OCI-M2 (cell line): ENCODE data around the gene FCSK.
"Not testable (repeated sequence)": the region's sequence is repeated elsewhere in the genome, so short reads cannot be mapped to it uniquely, and the experiment has no call there.

Experiments
- DNase-seq: peaks from one replicate; lab custom pipeline; 2025; ENCODE audit not compliant: unreplicated experiment; lab: John Stamatoyannopoulos, UW

Gene FCSK

DNA sequence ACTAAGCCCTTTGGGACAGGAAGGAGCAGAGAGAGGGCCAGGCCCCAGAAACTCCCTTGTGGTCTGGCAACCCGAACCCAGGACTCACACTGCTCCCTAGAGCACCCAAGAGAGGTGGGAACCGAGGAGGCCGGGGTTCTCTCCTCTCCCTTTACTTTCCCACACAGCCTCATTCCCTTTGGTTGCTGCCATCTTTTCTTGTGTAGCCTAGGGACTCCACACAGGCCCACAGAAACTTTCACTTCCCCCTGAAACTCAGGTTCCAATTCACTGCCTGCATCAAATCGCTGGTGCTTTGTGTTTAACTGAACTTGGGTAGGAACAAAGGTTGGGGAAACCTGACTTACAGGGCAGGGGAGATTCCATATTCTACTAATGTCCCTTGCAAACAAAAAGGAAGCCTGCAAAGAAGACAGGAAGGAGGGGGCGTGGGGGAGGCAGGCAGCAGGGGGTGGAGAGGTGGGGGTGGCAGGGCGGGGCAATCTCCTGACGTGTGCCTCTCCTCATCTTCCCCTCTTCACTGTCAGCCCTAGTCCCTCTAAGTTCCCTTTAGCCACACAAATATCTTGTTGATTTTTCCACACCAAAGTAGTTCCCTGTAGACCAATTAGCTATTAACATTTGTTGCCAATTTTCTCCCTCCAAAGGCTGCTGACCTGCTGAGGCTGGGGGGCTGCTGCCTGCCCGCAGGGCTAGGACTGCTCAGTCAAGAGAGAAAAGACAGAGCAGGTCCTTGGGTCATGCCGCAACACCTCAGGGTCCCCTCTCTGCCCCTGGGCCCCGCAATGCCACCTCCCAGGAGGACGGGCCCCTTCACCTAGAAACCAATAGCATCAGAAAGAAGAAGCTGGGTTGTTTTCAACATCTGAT lies 23.5 kb upstream of the FCSK start:
- DNase-seq = no peak

DNA sequence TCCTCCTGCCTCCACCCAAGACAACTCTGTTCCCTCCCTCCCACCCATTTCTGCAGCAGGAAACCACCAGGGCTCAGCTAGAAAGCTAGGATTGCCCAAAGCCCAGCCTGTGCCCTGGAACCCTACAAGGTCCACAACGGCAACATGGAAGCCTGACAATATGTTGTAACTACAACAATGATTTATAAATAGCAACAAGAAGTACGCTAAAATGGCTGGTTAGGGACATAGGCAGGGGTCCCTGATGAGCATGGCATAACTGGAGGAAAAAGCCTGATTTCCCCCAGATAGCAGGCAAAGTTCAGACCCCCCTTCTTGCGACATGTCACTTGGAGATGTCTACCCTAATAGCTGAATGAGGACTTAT lies 22.1 kb upstream of the FCSK start:
- DNase-seq = no peak

DNA sequence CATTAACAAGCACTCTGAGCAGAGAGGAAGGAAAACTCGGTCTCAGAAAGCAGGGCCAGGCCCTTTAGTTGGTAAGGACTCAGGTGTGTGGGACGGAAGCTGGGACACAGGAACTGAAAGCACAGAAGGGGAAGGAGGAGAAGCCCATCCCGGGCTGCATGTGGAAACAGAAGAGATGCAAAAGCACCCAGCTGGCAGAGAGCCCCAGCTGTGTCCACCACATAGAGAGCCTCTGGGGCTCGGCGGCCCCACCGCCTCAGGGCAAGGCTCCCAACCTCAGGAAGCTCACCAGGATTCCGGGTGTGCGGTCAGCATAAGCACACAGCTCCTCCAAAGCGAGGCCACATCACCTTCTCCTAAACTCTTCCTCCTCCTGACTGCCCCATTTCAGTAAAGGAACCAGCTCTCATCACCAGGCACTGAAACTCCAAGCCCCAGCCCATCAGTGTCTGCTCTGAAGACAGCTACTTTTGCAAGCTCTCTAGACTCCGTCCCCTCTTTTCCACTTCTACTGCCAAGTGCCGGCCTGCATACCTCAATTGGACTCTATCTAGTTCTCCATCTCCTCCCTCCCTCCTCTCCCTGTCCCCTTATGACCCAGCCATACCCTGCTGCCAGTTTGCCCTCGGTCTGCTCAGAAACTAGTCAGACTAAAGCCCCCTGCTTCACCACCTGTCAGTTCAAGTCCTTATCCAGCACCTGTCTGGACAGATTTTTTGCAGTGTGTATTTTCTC lies 21.5 kb upstream of the FCSK start:
- DNase-seq = no peak

DNA sequence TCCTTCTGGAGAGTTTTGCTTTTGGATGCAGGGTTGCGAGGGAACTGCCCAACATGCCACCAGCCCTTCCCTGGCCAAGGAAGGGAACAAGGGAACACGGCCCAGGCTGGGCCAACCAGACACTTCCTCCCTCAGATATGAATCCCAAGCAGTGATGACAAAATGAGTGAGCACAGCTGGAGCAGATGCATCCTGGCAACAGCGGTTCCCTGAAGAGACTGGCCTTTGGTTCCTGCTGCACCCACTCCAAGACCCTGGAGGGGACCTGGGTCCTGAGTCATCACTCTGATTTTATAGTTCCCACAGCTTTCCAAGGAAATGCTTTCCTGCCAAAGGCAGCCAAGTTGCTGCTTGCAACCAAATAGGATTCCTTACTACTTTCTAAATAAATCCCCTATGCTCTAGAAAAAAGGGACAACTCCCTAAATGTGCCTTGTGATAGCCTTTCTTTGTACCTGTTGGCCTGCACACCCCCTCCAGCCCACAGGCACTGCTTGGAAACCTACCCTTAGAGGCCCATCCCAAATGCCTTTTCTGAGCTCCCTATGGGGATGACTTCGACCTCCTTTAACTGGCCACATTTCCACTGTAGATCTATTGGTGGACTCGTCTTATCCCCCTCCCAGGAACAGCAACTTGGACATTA lies 20.8 kb upstream of the FCSK start:
- no peak for DNase-seq

DNA sequence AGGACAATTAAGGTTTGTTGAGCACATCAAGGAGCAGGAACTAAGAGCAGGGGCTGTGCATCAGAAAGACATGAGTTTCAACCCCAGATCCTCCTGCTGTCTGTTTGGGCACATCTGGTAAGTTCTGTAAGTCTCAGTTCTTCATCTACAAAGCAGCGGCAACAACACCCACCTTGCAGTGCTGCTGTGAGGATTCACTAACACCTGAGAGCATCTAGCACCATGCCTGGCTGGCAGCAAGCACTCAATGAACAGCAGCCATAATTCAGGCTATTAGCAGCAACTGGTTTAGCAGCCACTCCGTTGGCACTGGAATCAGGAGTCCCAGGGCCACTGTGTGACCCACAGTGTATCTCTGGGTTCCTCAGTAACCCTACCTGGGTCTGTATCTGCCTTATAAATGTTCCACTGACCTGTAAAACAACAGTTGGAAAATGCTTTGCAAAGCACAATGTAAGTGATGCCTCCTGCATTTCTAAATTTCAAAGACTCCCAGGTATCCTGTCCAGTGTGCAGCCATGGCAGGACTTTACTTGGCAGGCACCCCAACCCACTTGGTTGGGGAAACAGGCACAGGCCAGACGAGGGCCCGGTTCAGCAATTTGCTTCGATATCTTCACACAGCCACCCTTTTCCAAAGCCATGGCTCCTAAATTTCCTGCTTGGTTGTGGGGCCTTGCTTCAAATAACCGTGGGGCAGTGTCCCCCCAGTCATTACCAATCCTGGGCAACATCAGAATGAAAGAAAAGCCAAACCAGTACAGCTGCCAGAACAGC lies 19.7 kb upstream of the FCSK start:
- no peak for DNase-seq

DNA sequence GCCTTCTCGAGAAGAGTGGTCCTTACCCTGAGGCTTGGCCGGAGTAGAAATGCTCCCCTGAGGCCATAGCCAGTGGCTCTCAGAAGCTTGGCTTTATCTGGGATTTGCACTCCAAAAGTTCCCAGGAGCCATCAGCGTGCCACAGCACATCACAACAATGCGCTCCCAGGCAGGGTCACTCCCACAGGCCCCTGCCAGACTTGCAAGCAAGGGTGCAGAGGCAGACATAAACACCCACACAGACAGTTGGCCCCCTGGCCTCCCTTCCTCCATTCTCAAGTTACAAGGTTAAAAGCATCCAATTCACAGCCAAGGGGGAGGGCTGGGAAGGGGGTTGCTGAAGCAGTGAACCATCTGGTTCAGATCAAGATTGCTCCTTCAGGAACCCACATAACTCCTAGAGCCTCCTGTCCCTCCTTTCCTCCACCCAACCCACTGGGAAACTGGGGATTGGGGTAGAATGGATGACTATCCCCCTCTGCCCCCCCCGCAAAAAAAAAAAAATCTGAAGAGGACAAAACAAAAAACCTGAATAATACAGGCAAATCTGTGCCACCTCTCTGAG lies 17.3 kb upstream of the FCSK start:
- DNase-seq = peak; percentile 71

DNA sequence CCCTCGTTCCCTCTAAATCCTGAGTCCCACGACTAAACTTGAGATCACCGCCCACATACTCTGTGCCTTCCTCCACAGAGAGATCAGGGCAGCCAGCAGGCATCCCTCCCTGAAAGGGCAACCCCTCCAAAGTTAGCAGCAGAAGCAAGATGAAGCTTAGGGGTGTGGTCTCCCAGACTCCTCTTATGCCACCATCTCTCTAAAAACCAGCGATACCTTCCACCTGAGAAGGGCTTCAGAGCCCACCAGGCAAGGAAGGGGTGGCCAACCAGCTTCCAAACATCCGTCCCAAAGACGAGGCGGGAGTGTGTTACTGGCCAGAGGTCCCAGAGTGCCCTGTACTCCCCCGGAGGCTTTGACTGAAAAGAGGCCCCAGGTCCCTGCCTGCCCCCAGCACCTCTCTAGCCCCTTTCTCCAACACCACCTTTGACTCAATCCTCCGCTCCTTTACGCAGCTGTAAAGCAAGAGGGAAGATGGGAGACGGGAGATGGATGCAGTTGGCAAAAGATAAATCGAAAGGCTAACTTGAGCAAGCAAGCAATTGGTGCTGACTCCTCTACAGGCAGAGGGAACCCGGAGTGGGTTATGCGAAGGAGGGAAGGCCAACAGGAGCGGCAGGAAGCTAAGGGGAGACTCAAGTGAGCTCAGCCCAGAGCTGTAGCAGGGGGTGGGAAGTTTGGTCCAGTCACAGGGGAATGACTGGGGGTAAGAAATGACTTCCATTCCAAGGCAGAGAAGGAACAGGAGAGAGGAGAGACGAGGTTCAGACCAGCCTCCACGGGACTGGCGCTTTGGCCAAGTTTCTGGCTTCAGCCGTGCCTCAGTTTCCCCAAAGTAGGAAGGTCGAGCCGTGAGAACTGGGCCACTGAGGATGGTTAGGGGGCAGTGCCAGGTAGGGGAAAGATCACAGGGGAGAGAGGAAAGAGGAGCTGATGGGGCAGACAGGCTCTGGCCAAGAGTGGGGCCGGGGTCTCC lies 16.5 kb upstream of the FCSK start:
- DNase-seq = no peak

DNA sequence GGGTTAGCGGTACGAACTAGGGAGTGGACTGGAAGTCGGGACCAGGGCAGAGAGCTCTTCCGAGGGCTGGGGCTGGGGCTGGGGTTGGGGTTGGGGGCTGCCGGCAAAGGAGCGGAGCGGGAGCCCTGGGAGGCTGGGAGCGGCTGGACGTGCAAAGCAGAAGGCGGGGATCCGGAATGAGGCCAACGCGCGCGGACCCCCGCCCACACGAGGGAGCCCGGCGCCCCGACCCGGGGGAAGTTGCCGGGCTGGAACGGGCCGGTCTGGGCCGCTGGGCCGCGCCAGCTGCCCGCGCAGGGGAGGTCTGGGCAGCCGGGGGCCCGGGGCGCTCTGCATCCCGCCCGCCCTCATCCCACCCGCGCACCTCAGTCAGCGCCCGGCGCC lies 15.8 kb upstream of the FCSK start:
- no peak for DNase-seq

DNA sequence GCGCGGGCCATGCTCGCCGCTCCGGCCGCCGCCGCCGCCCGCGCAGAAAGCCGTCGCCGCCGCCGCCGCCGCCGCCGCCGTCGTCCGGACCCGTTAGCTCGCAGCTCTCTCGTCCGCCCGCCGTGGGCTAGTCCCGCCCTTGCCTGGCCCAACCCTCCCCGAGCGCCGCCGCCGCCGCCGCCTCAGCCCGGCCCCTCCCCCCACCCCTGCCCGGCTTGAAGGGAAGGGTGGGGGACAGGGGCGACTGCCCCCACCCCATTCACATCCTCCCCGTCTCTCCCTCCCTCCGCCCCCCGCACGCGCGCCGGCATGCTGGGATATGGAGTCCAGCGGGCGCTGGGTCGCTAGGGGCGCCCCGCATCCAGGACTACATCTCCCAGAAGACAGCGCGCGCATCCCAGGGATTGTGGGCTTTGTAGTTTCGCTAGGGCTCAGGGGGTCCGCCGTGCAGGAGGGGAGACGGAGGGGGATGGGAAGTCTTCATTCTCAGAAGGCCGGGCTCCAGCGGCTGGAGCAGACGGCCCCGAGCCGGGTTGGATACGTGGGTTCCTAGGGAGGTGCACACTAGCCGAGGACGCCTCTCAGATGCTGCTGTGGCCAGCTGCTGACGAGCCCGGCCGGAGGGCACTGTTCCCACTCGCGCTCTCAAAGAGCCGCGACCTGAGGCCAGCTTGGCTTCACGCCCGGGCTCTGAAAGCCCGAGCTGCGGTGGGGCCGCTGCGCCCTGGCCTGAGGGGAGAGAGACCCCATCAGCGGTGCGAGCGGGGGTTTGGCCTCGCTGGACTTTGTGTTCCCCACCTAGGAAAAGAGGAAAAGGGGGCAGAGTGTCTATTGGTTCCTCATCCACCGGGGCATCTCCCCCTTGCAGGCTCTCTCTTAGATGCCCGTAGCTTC lies 15.2 kb upstream of the FCSK start, which contains the start of gene ST3GAL2:
Gene ST3GAL2, minus strand, starts transcription at position 132 of the 894 bp plus-strand sequence. CDS start 40,570 bp downstream, outside the sequence.
- peak; percentile 41 for DNase-seq

DNA sequence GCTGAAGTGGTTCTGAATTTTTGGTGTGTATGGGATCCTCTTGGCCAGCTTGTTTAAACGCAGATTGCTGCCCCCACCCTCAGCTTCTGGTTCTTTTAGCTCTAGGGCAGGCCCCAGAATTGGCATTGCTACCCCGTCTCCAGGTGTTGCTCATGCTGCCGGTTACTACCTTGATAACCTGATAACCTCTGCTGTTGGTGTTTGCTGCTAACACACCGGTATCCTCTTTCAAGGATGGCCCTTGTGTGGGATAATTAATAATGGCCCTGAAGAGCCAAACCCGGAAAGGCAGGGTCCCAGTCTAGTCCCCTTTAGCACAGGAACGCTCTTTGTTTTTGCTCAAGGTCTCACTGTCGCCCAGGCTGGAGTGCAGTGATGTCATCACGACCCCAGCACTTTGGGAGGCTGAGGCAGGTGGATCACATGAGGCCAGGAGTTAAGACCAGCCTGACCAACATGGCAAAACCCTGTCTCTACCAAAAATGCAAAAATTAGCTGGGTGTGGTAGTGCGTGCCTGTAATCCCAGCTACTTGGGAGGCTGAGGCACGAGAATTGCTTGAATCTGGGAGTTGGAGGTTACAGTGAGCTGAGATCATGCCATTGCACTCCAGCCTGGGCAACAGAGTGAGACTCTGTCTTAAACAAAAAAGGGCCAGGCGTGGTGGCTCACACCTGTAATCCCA lies 14.2 kb upstream of the FCSK start:
- no peak for DNase-seq

DNA sequence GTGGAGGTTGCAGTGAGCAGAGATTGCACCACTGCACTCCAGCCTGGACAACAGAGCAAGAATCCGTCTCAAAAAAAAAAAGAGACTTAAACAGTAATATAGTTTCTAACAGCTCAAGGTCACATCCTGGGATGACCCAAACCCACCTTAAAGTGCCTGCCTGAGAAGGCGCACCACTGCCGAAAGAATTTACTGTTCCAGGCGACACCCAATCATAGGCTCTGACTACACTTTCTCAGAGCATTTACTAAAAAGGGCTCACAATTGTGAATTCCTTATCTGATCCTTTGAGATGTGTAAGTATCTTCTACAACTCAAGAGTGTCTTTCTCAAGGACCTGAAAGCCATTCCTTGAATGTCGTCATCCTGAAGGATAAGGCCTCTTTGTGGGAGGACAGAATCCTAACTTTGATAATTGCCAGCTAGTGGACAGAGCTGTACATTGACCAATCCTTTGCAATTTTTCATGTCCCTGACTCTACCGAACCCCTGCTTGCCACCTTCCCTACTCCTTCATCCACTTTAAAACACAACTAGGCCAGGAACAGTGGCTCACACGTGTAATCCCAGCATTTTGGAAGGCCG lies 12.9 kb upstream of the FCSK start:
- DNase-seq = no peak

DNA sequence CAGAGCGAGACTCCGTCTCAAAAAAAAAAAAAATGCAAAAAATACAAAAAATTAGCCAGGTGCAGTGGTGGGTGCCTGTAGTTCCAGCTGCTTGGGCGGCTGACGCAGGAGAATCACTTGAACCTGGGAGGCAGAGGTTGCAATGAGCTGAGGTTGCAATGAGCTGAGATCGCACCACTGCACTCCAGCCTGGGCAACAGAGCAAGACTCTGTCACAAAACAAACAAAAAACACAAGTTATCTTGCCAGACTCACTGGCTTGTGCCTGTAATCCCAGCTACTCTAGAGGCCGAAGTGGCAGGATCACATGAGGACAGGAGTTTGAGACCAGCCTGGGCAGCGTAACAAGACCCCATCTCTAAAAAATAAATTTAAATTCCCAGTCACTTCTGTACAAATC lies 12.1 kb upstream of the FCSK start:
- DNase-seq = no peak

DNA sequence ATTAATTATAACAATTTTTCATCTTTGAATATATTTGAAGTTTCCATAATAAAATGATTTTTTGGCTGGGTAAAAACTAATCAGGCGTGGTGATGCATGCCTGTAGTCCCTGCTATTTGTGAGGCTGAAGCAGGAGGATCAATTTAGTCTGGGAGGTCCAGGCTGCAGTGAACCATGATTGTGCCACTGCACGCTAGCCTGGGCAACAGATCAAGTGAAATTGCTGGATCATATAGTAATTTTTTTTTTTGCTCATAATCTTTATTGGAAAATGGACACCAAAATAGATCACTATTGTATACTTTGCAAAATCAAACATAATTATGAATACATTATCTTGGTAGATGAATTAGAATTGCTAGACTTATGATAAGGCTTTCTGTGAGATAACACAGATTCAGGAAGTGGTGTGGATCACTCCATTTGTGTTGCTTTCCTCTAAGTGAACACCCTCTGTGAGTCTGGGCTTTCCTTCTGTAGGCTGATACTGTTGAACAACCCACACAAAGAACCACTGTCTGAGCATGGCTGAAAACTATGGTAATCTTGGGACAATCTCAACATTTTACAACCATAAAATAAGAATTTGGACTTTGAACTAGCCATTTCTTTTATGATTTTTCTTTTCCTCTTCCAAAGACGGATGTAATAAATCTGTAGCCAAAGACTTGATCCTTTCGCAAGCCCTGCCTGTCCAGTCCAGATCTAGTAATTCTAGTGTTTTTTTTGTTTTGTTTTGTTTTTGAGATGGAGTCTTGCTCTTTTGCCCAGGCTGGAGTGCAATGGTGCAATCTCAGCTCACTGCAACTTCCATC lies 9.9 kb upstream of the FCSK start:
- DNase-seq = no peak

DNA sequence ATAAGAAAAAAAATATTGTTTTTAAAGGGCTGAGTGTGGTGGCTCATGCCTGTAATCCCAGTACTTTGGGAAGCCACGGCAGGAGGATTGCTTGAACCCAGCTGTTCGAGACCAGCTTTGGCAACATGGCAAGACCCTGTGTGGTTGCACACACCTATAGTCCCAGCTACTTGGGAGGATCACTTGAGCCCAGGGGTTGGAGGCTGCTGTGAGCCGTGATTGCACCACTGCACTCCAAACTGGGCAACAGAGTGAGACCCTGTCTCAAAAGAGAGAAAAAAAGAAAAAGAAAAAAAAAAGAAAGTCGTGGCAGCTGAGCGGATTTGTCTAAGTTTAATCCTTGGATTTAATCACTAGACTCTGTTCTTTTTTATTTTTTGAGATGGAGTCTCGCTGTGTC lies 6.3 kb upstream of the FCSK start:
- DNase-seq = no peak

DNA sequence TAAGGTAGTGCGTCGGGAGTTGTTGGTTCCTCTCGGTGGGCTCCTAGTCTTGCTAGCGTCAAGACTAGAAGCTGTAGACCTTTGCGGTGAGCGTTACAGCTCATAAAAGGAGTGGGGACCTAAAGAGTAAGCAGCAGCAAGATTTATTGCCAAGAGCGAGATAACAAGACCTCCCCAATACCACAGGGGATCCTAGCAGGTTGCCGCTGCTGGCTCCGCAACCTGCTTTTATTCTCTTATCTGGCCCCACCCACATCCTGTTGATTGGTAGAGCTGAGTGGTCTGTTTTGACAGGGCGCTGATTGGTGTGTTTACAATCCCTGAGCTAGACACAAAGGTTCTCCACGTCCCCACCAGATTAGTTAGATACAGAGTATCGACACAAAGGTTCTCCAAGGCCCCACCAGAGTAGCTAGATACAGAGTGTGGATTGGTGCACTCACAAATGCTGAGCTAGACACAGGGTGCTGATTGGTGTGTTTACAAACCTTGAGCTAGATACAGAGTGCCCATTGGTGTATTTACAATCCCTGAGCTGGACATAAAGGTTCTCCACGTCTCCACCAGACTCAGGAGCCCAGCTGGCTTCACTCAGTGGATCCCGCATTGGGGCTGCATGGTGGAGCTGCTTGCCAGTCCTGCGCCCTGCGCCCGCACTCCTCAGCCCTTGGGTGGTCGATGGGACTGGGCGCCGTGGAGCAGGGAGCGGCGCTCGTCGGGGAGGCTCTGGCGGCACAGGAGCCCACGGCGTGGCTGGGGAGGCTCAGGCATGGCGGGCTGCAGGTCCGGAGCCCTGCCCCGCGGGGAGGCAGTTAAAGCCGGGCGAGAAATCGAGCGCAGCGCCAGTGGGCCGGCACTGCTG lies 4.0 kb upstream of the FCSK start:
- not testable (repeated sequence) for DNase-seq

DNA sequence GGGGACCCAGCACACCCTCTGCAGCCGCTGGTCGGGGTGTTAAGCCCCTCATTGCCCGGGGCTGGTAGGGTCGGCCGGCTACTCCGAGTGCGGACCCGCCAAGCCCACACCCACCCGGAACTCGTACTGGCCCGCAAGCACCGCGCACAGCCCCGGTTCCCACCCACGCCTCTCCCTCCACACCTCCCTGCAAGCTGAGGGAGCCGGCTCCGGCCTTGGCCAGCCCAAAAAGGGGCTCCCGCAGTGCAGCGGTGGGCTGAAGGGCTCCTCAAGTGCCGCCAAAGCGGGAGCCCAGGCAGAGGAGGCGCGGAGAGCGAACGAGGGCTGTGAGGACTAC lies 3.4 kb upstream of the FCSK start:
- DNase-seq = not testable (repeated sequence)
